GM18505 (cell line): ENCODE results near the gene ZNF831.

Experiments
- ATAC-seq: cut with Tn5 transposase; IDR thresholded peaks from one replicate; pipeline ENCODE4 v1.9.1; 2021; ENCODE audit not compliant: unreplicated experiment
- POLR2A ChIP-seq: IDR thresholded peaks from 4 replicates; pipeline ENCODE4 v1.6.1; 2011; ENCODE audit warnings: borderline replicate concordance; ENCODE audit not compliant: insufficient read depth, insufficient read length; ENCODE audit errors: extremely low read depth

The ZNF831 gene

DNA sequence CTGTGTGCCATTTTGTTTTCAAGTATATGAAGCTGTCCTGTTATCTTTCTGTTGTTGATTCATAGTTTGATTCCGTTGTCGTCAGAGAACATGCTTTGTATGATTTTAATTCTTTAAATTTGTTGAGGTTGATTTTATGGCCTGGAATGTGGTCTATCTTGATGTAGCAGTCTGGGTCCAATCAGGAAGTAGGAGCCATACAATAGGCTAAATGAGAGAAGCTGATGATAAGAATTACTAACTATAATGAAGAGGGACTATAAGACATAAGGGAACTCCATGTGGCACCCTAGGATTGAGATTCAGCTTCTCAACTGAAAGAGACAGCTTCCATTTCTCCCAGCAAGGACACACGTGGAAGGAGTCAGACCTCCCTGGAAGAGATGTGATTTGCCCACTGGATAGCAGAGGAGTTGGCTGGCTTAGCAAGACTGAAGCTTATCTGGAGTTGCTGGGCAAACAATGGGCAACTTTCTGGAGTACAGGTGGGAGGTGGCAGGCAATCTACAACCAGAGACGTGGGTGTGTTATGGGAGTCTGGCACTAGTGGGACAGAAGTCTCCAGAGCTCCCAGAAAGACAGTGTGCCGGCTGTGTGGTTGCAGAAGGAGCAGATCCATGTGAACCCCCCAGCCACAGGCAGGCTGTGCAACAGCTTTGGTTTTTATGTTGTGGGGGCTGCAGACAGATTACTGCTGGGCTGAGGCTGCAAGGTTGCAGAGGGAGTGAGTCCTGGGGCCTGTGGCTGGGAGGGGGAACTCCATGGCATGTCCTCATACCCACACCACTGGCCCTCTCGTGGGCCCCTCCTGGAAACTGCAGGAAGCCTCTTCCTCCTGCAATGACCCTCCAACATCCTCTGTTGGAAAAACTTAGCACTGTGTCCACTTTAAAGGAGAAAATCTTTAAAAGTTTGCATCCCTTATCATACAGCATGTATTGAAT, 7.1 kb downstream of the ZNF831 start:
- ATAC-seq = no peak
- no peak for TF ChIP-seq POLR2A

DNA sequence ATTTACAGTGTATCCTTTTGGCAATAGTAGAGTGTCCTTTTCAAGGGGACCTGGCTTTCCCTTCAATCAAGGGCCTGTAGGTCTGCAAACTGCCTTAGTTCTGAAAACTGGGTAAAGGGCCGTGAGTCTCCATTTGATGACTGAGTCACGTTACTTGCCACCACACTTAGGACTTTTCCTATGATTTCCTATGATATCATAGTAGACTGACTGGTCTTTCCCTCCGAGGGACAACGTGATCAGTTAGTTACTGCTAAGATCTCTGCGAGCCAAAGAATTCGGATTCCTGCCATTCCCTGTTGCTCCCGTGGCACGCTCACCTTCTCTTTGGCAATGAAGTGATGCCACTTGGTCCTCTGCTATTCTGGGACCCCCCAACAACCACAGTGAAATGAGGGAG, 8.4 kb downstream of the ZNF831 start:
- no peak for ATAC-seq
- TF ChIP-seq POLR2A = no peak

DNA sequence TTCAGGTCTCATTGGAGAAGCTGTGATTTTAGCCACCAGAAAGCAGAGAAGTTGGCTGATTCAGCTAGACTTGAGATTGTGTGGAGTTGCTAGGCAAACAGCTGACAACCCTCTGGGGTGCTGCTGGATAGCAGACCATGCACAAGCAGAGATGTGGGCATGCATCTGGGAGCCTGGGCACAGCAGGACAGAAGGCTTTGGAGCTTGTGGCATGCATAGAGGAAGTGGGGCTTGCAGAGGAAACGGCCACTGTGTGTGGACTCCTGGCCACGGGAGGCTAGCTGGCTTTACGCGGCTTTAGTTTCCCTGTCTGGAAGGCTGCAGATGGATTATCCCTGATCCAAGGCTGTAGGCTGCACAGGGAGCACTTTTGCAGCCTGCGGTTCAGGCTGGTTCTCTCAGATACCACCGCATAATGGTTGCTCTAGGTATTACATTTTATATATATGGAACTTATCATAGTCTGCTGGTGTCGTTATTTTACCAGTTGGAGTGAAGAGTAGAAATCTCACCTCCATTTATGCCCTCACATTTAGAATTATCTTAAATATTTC, 10.4 kb downstream of the ZNF831 start:
- TF ChIP-seq POLR2A = no peak
- no peak for ATAC-seq

DNA sequence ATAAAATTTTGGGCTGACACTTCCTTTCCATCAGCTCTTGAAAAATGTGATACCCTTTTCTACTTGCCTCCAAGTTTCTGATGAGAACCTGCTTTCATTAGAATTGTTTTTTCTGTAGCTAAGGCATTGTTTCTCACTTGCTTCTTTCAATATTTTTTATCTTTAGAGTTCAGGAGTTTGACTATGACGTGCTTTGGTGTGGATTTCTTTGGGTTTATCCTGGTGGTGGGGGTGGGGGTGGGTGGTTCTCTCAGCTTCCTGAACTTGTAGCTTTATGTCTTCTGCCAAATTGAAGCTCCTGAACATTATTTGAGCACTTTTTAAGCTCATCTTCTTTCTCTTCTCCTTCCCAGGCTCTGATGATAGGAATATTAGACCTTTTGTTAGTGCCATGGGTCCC, 11.4 kb downstream of the ZNF831 start:
- ATAC-seq = no peak
- no peak for TF ChIP-seq POLR2A

DNA sequence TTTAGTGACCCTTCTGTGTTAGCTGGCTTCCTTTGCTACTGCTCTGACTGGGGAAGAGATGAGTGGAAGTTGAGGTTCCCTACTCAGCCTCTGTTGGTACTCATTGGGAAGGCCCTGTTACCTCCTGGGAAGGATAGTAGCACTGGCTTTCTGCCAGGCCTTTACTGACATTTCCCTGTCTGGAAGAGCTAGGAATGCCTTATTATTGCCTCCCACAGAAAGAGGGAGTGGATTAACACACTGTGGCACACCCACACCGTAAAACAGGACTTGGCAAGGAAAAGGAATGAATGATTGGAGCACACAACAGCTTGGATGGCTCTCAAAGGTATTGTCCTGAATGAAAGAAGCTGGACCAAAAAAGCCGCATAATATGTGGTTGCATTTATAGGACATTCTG, 12.2 kb downstream of the ZNF831 start:
- ATAC-seq = no peak
- no peak for TF ChIP-seq POLR2A

DNA sequence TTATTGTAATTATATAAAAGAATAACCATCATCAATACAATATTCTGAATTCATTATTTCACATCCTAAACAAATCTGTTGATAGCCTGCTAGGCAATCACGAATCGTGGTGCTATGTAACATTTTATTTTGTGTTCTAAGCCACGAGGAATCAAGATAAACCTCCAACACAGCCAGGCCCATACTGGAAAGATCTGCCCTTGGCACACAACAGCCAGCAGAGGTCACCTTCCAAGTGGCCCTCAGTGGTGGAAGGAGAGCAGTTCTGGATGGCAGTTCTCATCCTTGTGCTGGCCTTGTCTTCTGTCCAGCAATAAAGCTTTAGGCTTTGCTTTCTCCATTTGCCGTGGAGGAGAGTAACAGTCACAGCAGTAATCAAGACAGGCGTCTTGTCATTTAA, 13.2 kb downstream of the ZNF831 start:
- no peak for ATAC-seq
- no peak for TF ChIP-seq POLR2A

DNA sequence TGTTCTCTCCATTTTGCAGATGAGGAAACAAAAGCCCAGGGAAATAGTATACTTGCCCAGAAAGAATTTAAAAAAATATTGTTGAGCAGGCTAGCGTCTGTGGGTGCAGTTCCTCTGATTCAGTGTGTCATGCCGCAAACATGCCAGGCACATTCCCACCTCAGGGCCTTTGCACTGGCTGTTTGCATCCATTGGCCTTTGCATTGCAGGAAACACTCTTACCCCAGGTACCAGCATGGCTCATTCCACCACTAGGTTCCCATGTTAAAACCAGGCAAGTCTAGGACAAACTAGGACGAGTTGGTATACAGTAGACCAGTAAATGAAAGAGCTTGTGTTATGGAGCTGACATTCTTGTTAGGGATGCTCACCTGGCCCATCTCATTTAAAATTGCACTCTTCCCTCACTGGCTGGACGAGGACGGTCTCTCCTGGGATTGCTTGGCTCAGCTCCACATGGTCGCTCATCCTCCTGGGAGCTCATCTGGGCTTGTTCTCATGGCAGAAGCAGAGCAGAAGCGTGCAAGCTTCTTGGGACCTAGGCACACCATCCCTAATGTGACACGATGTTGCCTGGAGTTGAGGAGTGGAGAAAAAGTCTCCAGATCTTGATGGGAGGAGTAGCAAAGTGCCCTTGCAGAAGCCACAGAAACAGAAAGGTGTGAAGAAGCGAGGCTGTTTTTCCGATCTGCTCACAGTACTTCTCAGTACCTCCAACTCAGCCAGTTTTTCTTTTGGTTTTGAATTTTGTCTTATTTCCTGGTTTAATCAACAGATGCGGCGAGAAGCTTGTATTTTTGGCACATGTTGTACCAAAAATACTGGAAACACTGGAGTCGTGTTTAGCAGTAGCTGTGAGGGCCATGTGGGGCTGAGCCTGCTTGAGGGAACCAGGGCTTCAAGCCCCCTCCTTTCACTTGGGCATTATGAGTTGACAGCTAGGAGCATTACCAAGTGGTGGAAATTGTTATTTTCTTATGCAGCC, 13.9 kb downstream of the ZNF831 start:
- ATAC-seq = no peak

DNA sequence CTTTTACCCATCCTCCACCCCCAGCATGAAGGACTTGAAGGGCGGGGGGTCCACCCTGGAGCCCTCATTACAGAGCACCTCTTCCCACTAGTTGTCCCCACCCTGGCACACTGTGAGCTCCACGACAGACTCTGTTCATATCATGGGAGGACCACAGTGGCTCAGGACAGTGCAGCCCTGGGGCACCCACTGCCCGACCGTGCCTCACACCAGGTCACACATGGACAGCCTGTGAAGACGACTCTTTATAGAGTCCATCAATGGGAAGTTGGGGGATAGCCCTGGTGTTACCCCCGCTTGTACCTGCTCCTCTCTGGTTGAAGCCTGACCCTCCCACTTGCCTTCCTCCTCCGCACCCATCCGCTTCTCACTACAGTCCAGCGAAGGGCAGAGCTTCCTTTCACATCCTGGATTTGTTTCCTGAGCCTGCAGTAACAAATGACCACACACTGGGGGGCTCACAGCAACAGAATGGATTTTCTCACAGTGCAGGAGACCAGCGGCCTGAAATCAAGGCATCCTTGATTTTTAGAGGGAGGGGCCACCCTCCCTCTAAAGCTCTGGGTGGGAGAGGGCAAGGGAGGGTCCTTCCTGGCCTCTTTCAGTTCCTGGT, 15.5 kb downstream of the ZNF831 start:
- TF ChIP-seq POLR2A = no peak
- no peak for ATAC-seq

More for the DNA sequence above, 13.9 kb downstream of the ZNF831 start:
- TF ChIP-seq POLR2A = no peak

DNA sequence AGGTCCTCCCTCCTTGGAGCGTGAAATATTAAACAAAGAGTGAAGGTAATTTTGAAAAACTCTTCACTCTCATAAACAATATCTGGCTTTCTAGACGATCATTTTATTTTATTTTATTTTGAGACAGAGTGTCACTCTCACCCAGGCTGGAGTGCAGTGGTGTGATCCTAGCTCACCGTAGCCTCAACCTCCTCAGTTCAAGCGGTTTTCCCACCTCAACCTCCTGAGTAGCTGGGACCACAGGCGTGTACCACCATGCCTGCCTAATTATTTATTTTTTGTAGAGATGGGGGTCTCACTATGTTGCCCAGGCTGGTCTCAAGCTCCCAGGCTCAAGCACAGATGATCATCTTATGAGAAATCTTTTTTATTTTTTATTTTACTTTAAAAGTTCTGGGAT, 16.4 kb downstream of the ZNF831 start:
- ATAC-seq = no peak
- no peak for TF ChIP-seq POLR2A

DNA sequence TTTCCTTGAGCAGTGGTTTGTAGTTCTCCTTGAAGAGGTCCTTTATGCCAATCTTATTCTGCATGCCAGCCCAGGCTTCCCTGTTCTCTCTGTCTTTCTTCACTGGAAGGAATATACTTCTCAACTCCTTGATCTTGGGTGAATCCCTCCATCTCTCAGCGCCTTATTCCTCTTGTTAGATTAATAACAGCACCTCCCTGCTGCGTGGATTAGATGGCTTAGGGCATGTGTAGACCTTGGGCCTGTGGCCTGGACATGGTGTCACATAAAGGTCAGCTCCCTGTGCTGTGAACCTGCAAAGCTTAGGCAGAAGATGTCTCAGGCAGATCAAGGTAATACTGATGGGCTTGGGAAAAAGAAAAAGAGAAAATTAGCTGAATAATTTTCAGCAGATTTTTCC, 18.3 kb downstream of the ZNF831 start:
- ATAC-seq = no peak
- no peak for TF ChIP-seq POLR2A

DNA sequence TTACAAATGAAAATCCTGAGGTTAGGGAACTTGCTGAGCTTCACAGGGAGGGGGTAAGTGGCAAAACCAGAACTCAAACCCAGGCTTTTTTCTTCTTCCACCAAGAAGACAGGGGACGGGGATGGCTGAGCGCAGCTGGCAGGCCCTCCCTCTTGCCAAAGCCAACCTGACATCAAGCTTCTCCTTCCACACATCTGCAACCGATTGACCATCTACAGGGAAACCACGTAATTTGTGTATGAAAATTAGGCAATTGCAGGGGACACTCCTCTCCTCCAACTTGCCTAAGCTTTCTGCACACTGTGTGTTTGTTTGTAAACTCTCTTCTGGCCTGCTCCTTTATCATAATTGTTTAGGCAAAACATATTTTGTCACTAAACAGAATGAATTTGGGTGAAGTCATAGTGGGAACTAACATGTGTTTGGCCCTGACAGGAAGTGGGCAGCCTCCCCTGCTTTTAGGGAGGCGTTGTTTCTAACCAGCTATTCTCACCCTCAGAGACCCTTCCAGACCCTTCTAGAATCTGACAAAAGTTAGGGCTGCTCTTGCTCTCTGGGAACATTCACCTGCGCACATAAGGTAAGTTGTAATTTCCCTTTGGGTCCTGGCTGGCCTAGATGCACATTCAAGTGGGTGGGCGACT, 18.9 kb downstream of the ZNF831 start:
- TF ChIP-seq POLR2A = no peak
- no peak for ATAC-seq

DNA sequence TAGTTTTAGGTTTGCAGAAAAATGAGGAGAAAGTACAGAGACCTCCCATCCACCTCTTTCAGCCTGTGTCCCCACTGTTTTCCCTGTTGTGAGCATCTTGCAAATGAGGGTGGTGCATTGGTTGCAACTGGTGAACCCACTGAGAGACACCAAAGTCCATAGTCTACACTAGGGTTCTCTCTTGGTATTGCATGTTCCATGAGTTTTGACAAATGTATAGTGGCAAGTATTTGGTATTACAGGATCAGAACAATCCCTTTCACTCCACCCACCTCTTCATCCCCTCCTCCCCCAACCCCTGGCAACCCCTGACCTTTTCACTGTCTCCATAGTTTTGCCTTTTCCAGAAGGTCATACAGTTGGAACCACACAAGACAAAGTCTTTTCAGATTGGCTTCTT, 20.1 kb downstream of the ZNF831 start:
- ATAC-seq = no peak

More for the DNA sequence above, 20.1 kb downstream of the ZNF831 start:
- no peak for TF ChIP-seq POLR2A
